HCT116 (cell line): Measurements from ENCODE around the gene PEF1.

Source experiments
- ATF3 ChIP-seq: IDR thresholded peaks from 2 replicates; pipeline ENCODE4 v1.6.1; 2012
- CTCF ChIP-seq, 3 experiments: fragments of 200-600 bp in 1 of 3; sonication (generic) in 1 of 3; IDR thresholded peaks in 2 of 3; conservative IDR thresholded peaks in 1 of 3; 2 replicates each; pipeline ENCODE4 v1.5.1; 2012 to 2017; ENCODE audit warnings: low read depth in 2 of 3, low read length in 2 of 3, antibody characterized with exemption in 1 of 3, borderline replicate concordance in 1 of 3, control low read depth in 1 of 3, mild to moderate bottlenecking in 1 of 3, mixed read lengths in 1 of 3, mixed run types in 1 of 3, moderate library complexity in 1 of 3; ENCODE audit not compliant: insufficient read depth in 1 of 3
- EZH2 ChIP-seq: fragments of 200-600 bp; sonication (generic); IDR thresholded peaks from 2 replicates; pipeline ENCODE4 v1.6.1; 2017; ENCODE audit warnings: antibody characterized with exemption, mixed run types
- POLR2A ChIP-seq: IDR thresholded peaks from 2 replicates; pipeline ENCODE4 v1.7.0; 2011; ENCODE audit warnings: borderline replicate concordance; ENCODE audit not compliant: insufficient read depth, insufficient read length; ENCODE audit errors: extremely low read depth
- RAD21 ChIP-seq: IDR thresholded peaks from 2 replicates; pipeline ENCODE4 v1.6.1; 2012; ENCODE audit warnings: low read depth, mild to moderate bottlenecking
- TCF7L2 ChIP-seq: IDR thresholded peaks from 2 replicates; pipeline ENCODE4 v1.7.0; 2011; ENCODE audit warnings: borderline replicate concordance, inconsistent platforms; ENCODE audit not compliant: insufficient read depth, insufficient read length; ENCODE audit errors: extremely low read depth
- YY1 ChIP-seq: IDR thresholded peaks from 2 replicates; pipeline ENCODE4 v1.6.1; 2011; ENCODE audit warnings: low read length, low read depth, moderate library complexity, mild to moderate bottlenecking; ENCODE audit not compliant: insufficient replicate concordance; ENCODE audit errors: extremely low read depth

GRCh38 chr1:31669786-31670592 lies 25.3 kb upstream of the PEF1 start:
- TF ChIP-seq CTCF (IDR thresholded peaks at IDR 0.05 in 2 of 3, conservative IDR thresholded peaks at IDR 0.05 in 1 of 3; ENCODE audit: borderline replicate concordance in 1 of 3, insufficient read depth in 1 of 3, low read depth in 2 of 3, low read length in 2 of 3): peak in 2 of 3 experiments; percentile 35 to 39; a peak in 1 of 6 replicates
- no peak for TF ChIP-seq EZH2
- no peak for TF ChIP-seq ATF3
- TF ChIP-seq TCF7L2: no peak
- no peak for TF ChIP-seq YY1
- no peak for TF ChIP-seq POLR2A
- TF ChIP-seq RAD21: no peak
